ENCODE data around the gene PEX14. TPM values are rescaled to one million over a fixed set of nuclear protein-coding genes. Genes with fewer than 3 reads are reported as not detected.

PEX14 gene
- polyA plus RNA-seq, 3 donors, result 2.2 to 8.8 (median 2.7) TPM

- H3K4me3 Mint-ChIP-seq, result no peak overlapping the region
- H3K27ac Mint-ChIP-seq, result no peak overlapping the region
- H3K79me2 ChIP-seq (ENCODE audit: insufficient read depth, low read length), result no peaks in the 10 kb centered on the region
- no peaks in the 10 kb centered on the region for H3K9me3 ChIP-seq (replicated peaks in 1 of 2; ENCODE audit: control insufficient read depth in 1 of 2, insufficient read depth in 1 of 2, low read length in 2 of 2)
- no peaks in the 10 kb centered on the region for H3K27me3 ChIP-seq (ENCODE audit: control insufficient read depth in 2 of 2, insufficient read depth in 2 of 2, low read length in 2 of 2)
- H3K9me3 Mint-ChIP-seq, result no peaks in the 10 kb centered on the region
- H3K9ac ChIP-seq (ENCODE audit: insufficient read depth, low read length, poor library complexity, severe bottlenecking), result no peak overlapping the region
- H4K20me1 ChIP-seq (ENCODE audit: insufficient read depth, low read length), result peaks cover 3% of the 10 kb centered on the region
- peaks cover 0 to 6% (median 6%) of the 10 kb centered on the region in 3 donors for H3K27me3 Mint-ChIP-seq (ENCODE audit: low read depth in 3 of 3)
- no peak overlapping the region for H3K4me2 ChIP-seq (replicated peaks; ENCODE audit: extremely low read depth, low read length, poor library complexity, severe bottlenecking)
- no peaks in the 10 kb centered on the region for H3K36me3 ChIP-seq (replicated peaks in 1 of 2; ENCODE audit: control insufficient read depth in 1 of 2, insufficient read depth in 2 of 2, low read length in 2 of 2)
- no peaks in the 10 kb centered on the region for H3K36me3 Mint-ChIP-seq
- intact Hi-C loops (cut with micrococcal nuclease), result no loop called here
- no peak overlapping the region for H2AFZ ChIP-seq (ENCODE audit: insufficient read depth, low read depth, low read length, poor library complexity, severe bottlenecking)
- H3K4me1 ChIP-seq (ENCODE audit: control insufficient read depth in 1 of 2, insufficient read depth in 2 of 2, low read length in 2 of 2), result no peaks in the 10 kb centered on the region
- no peak overlapping the region for H3K27ac ChIP-seq (ENCODE audit: low read depth in 1 of 2, low read length in 2 of 2)
- DNase-seq, result no peak
- peaks cover 3% of the 10 kb centered on the region for H3K4me1 Mint-ChIP-seq
- WGBS (ENCODE audit: insufficient coverage), result 100% methylated on average over 1 of the region's 23 CpGs
- no peak overlapping the region for H3K4me3 ChIP-seq (replicated peaks in 1 of 3; ENCODE audit: low read depth in 2 of 3, low read length in 3 of 3)
- TF ChIP-seq, protein P1, sequence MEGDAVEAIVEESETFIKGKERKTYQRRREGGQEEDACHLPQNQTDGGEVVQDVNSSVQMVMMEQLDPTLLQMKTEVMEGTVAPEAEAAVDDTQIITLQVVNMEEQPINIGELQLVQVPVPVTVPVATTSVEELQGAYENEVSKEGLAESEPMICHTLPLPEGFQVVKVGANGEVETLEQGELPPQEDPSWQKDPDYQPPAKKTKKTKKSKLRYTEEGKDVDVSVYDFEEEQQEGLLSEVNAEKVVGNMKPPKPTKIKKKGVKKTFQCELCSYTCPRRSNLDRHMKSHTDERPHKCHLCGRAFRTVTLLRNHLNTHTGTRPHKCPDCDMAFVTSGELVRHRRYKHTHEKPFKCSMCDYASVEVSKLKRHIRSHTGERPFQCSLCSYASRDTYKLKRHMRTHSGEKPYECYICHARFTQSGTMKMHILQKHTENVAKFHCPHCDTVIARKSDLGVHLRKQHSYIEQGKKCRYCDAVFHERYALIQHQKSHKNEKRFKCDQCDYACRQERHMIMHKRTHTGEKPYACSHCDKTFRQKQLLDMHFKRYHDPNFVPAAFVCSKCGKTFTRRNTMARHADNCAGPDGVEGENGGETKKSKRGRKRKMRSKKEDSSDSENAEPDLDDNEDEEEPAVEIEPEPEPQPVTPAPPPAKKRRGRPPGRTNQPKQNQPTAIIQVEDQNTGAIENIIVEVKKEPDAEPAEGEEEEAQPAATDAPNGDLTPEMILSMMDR (IDR thresholded peaks at IDR 0.05), result no peak
These were observed 203.7 kb downstream of the PEX14 start for GRCh38 chr1:10678402-10678801.

DNA sequence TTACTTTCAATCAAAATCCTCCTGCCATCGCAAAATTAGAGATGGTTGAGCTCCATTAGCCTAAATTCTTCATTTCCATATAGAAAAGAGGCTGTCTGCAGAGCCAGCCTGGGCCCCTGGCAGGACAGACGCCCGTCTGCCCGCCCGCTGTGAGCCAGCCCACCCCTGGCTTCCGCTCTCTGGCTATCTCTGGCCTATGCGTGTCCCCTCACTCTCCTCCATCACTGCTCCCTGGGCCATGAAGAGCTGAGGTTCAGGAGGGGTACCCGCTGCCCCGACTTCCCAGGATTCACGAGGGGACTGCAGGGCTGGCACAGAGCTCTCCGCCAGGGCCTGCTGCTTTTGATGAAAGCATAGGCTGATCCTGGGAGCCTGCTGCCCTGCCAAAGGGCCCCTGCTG lies 204.1 kb downstream of the PEX14 start:
- H3K27ac Mint-ChIP-seq, result peak overlapping the region in 1 of 7 donors; percentile 35
- Histone ChIP-seq H3K27me3 (ENCODE audit: control insufficient read depth in 2 of 2, insufficient read depth in 2 of 2, low read length in 2 of 2) (no peaks in the 10 kb centered on the region), H3K4me1 (ENCODE audit: control insufficient read depth in 1 of 2, insufficient read depth in 2 of 2, low read length in 2 of 2) (no peaks in the 10 kb centered on the region), H3K9me3 (replicated peaks in 1 of 2; ENCODE audit: control insufficient read depth in 1 of 2, insufficient read depth in 1 of 2, low read length in 2 of 2) (no peaks in the 10 kb centered on the region), H3K27ac (ENCODE audit: low read depth in 1 of 2, low read length in 2 of 2) (no peak overlapping the region), H3K9ac (ENCODE audit: insufficient read depth, low read length, poor library complexity, severe bottlenecking) (no peak overlapping the region), H2AFZ (ENCODE audit: insufficient read depth, low read depth, low read length, poor library complexity, severe bottlenecking) (no peak overlapping the region), H3K79me2 (ENCODE audit: insufficient read depth, low read length) (no peaks in the 10 kb centered on the region), H3K4me3 (replicated peaks in 1 of 3; ENCODE audit: low read depth in 2 of 3, low read length in 3 of 3) (no peak overlapping the region), H4K20me1 (ENCODE audit: insufficient read depth, low read length) (peaks cover 3% of the 10 kb centered on the region), H3K36me3 (replicated peaks in 1 of 2; ENCODE audit: control insufficient read depth in 1 of 2, insufficient read depth in 2 of 2, low read length in 2 of 2) (no peaks in the 10 kb centered on the region), H3K4me2 (replicated peaks; ENCODE audit: extremely low read depth, low read length, poor library complexity, severe bottlenecking) (no peak overlapping the region)
- intact Hi-C loops (cut with micrococcal nuclease), result no loop called here
- peaks cover 3% of the 10 kb centered on the region for H3K4me1 Mint-ChIP-seq
- no peak for DNase-seq
- WGBS (ENCODE audit: insufficient coverage), result 100% methylated on average over 4 of the region's 11 CpGs
- no peak overlapping the region for H3K4me3 Mint-ChIP-seq
- TF ChIP-seq, protein P1 (IDR thresholded peaks at IDR 0.05), result no peak
- H3K36me3 Mint-ChIP-seq, result no peaks in the 10 kb centered on the region
- H3K27me3 Mint-ChIP-seq (ENCODE audit: low read depth in 3 of 3), result peaks cover 0 to 7% (median 6%) of the 10 kb centered on the region in 3 donors
- H3K9me3 Mint-ChIP-seq, result no peaks in the 10 kb centered on the region

Data from CD14-positive monocyte (primary cell).